Right renal pelvis (tissue), 4 donors: ENCODE measurements around the gene ETHE1. TPM values are rescaled to one million over a fixed set of nuclear protein-coding genes. Genes with fewer than 3 reads are reported as not detected.
"Not testable (repeated sequence)": the region's sequence is repeated elsewhere in the genome, so short reads cannot be mapped to it uniquely, and the experiment has no call there.

Source experiments
- DNase-seq, 4 donors: peaks; one replicate each; pipeline ENCODE4 v3.0.0-alpha.2; 2013; ENCODE audit warnings: low read depth in 4 of 4, low spot score in 3 of 4, missing footprints in 1 of 4
- polyA plus RNA-seq, 4 donors: library from polyadenylated mRNA; unstranded; fragments of 120-200 nt; gene quantifications; one replicate each; pipeline ENCODE4 v1.2.1, GENCODE V29; 2013; ENCODE audit not compliant: insufficient read length in 4 of 4

Gene ETHE1
- polyA plus RNA-seq, 4 donors, result 27.5 to 31.1 (median 28.1) TPM

GRCh38 chr19:43525836-43526771 lies 897 bp downstream of the ETHE1 start:
- DNase-seq, result no peak

GRCh38 chr19:43524922-43525835 lies 1.8 kb downstream of the ETHE1 start:
- no peak for DNase-seq

GRCh38 chr19:43523696-43524095 lies 3.3 kb downstream of the ETHE1 start:
- not testable (repeated sequence) for DNase-seq

DNA sequence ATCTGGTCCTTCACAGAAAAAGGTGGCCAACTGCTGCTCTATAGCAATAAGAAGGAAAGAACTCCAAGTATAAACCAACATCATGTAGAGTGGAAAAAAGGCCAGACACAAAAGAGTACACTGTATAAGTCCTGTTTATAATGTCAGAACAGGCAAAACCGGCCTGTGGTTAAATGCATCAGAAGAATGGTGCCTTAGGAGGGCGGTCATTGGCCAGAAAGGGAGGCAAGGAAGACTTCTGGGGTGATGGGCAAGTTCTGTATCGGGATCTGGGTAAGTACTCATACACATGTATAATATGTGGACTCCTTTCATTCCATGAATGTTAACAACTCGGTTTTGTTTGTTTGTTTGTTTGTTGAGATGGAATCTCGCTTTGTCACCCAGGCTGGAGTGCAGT lies 4.1 kb downstream of the ETHE1 start:
- no peak for DNase-seq

- DNase-seq, result peak in 2 of 4 donors; percentile 84 to 85
Observed at GRCh38 chr19:43519436-43520088, 7.4 kb downstream of the ETHE1 start.

- DNase-seq, result no peak
Observed at GRCh38 chr19:43518051-43518450, 8.9 kb downstream of the ETHE1 start.

DNA sequence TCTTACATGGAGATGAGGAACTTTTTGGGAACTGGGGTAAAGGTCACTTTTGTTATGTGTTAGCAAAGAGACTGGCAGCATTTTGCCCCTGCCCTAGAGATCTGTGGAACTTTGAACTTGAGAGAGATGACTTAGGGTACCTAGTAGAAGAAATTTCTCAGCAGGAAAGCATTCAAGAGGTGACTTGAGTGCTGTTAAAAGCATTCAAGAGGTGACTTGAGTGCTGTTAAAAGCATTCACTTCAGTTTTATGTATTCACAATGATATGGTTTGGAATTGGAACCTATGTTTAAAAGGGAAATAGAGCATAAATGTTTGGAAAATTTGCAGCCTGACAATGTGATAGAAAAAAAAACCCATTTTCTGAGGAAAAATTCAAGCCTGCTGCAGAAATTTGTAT lies 14.6 kb downstream of the ETHE1 start:
- not testable (repeated sequence) for DNase-seq

- DNase-seq, result no peak
Observed at GRCh38 chr19:43511324-43511723, 15.7 kb downstream of the ETHE1 start.

DNA sequence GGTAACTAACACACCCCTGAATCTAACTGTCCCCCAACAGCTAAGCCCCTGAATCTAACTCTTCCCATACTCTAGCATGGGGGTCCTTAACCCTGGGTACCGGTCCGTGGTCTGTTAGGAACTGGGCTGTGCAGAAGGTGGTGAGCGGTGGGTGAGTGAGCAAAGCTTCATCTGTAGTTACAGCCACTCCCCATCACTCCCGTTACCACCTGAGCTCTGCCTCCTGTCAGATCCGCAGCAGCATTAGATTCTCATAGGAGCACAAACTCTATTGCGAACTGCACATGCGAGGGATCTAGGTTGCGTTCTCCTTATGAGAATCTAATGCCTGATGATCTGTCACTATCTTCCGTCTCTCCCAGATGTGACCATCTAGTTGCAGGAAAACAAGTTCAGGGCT lies 16.3 kb downstream of the ETHE1 start:
- DNase-seq, result no peak

DNA sequence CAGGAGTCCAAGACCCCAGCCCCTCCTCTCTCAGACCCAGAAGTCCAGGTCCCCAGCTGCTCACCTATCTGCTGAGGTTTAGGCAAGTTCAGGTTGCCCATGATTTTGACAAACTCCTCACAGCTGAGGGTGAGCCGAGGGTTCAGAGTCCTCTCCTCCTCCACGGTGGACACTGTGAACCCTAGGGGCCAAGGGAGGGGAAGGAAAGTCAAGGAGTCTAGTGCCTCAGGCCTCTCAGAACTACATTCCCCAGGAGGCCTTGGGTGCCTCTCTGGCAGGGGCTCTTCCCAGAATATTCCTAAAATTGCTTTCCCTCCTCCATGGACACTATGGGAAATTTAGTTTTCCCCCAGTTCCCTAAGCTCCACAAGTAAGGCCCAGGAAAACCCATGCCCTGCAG lies 19.1 kb downstream of the ETHE1 start:
- DNase-seq, result no peak

- no peak for DNase-seq
Observed at GRCh38 chr19:43506629-43507028, 20.4 kb downstream of the ETHE1 start.

- DNase-seq, result no peak
Observed at GRCh38 chr19:43505941-43506340, 21.1 kb downstream of the ETHE1 start.

DNA sequence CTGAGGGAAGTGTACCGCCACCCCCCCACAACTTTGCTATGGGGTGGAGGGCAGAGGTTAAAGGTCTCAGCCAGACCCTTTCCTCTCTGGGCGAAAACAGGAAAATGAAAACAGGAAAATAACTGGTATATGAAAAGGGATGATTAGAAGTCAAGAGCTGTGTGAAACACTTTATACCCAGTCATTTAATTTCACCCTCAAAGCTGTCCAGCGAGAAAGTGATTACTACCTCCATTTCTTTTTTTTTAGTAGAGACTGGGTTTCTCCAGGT lies 21.9 kb downstream of the ETHE1 start:
- no peak for DNase-seq

- no peak for DNase-seq
Observed at GRCh38 chr19:43504426-43505185, 22.4 kb downstream of the ETHE1 start, which contains the start of gene PHLDB3. TSS of gene PHLDB3 (minus strand) at chr19:43504746. CDS start at chr19:43504118, 628 bp downstream.

- DNase-seq, result peak; percentile 88 to 92 (median 89)
Observed at GRCh38 chr19:43503501-43504425, 23.2 kb downstream of the ETHE1 start.

DNA sequence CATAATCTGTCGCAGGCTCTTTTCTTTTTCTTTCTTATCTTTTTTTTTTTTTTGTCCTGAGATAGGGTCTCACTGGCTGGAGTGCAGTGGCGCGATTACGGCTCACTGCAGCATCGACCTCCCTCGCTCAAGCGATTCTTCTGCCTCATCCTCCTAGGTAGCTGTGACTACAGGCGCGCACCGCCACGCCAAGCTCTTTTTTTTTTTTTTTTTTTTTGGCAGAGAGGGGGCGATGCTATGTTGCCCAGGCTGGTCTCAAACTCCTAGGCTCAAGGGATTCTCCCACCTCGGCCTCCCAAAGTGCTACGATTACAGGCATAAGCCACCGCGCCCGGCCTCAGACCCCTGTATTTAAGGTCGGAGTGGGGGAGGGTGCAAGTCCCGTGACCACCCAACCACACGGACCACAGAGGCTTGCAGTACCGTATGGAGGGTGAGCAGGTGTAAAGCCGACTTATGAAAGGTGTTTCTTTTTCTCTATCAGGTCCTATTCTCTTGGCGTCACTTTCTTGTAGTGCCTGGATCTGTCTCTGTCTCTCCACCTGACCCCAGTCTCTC lies 24.5 kb downstream of the ETHE1 start:
- no peak for DNase-seq

- no peak for DNase-seq
Observed at GRCh38 chr19:43501661-43502418, 25.2 kb downstream of the ETHE1 start.

DNA sequence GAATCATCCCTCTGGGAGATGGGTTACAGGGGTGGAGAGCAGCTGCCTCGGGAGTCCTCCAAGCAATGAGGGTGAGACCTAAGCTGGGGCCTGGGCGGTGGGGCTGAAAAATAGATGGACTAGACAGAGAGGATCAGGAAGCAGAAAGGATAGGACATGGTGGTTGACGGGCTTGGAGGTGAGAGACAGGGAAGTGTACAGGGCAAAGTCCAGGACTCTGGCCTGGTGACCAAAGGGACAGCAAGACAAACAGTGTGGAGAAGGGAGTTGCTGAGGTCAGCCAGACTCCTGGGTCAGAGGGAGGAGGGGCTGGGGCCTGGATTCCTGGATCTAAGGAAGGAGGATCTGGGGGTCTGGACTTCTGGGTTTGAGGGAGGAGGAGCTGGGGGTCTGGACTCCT lies 28.0 kb downstream of the ETHE1 start:
- no peak for DNase-seq
